ENCODE results near the gene TVP23A. TPM values are rescaled to one million over a fixed set of nuclear protein-coding genes. Genes with fewer than 3 reads are reported as not detected.

TVP23A gene
- total and polyA plus RNA-seq, 2 donors (not counting 1 experiment from before 2014, with no cell fraction given) = 0.37 to 3.2 TPM

DNA sequence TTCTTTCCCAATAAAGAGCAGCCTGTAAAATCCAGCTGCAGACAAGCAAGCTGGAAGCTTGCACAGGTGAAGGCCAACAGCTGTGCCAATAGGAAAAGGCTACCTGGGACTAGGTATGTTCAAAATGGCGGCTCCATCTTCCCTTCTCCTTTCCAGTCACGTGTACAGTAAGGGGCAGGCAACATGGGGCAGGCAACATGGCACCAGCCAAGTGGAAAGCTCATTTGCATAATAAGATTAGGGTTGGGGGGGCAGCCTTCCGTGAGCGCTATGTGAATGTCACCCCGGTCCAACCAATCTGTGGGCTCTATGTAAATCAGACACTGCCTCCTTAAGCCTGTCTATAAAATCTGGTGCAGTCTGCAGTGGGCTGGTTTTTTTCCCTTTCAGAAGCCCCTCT lies 31.3 kb downstream of the TVP23A start:
- Mint-ChIP-seq H3K4me3 (no peak overlapping the region), H3K4me1 (peaks cover 49% of the 10 kb centered on the region), H3K27ac (peak overlapping the region; percentile 43), H3K27me3 (no peaks in the 10 kb centered on the region), H3K9me3 (ENCODE audit: insufficient read depth) (no peaks in the 10 kb centered on the region)
- peaks cover 1 to 14% (median 3%) of the 10 kb centered on the region in 3 donors for H3K9me3 ChIP-seq (ENCODE audit: control extremely low read depth in 1 of 3, control insufficient read depth in 2 of 3, insufficient read depth in 1 of 3, low read length in 2 of 3)
- no peak overlapping the region for H3K9ac ChIP-seq (ENCODE audit: low read length)
- no peak overlapping the region for H3K27ac ChIP-seq (ENCODE audit: low read length in 2 of 2)
- ChIA-PET CTCF (interaction anchor here (1.2 to 1.3 kb wide), 2 partner anchors 20 to 89 kb away, joined by 3 read pairs; no protein-coding TSS in a partner anchor), POLR2A (interaction anchor here (0.8 kb wide), 1 partner anchor 105 kb away, joined by 3 read pairs; no protein-coding TSS in a partner anchor)
- intact Hi-C loops (cut with micrococcal nuclease) = no loop called here
- H3K27me3 ChIP-seq (replicated peaks in 1 of 4; ENCODE audit: control extremely low read depth in 1 of 4, control insufficient read depth in 3 of 4, insufficient read depth in 4 of 4, low read length in 3 of 4) = no peaks in the 10 kb centered on the region
- no peak overlapping the region for H3K4me3 ChIP-seq (ENCODE audit: control extremely low read depth in 1 of 5, extremely low read depth in 1 of 5, insufficient read depth in 1 of 5, low read depth in 2 of 5, low read length in 4 of 5)
- no peaks in the 10 kb centered on the region for H3K36me3 ChIP-seq (replicated peaks in 1 of 2; ENCODE audit: control extremely low read depth in 1 of 2, control insufficient read depth in 1 of 2, extremely low read depth in 1 of 2, insufficient read depth in 2 of 2, low read length in 1 of 2)
- peaks cover 29 to 30% of the 10 kb centered on the region in 2 donors for H3K4me1 ChIP-seq (ENCODE audit: control insufficient read depth in 2 of 2, insufficient read depth in 2 of 2, low read length in 2 of 2)
- ATAC-seq (ENCODE audit: low read depth) = peak; percentile 92
- no peaks in the 10 kb centered on the region for H4K20me1 ChIP-seq (ENCODE audit: control insufficient read depth, insufficient read depth, low read length, poor library complexity, severe bottlenecking)
- H3K79me2 ChIP-seq (ENCODE audit: control insufficient read depth, insufficient read depth, low read length) = no peaks in the 10 kb centered on the region
- no peak for TF ChIP-seq EZH2 (IDR thresholded peaks at IDR 0.05; ENCODE audit: borderline replicate concordance, insufficient read depth, low read depth, low read length, poor library complexity, severe bottlenecking)
- no peak for TF ChIP-seq CTCF (IDR thresholded peaks at IDR 0.05)
- DNase-seq = peak; percentile 75
- 60% methylated on average over 1 of the region's 5 CpGs for WGBS (ENCODE audit: insufficient coverage)
- peak overlapping the region; percentile 35 for H3K4me2 ChIP-seq (replicated peaks; ENCODE audit: low read depth, low read length, poor library complexity, severe bottlenecking)
- no peak overlapping the region for H2AFZ ChIP-seq (ENCODE audit: insufficient read depth, low read depth, low read length, poor library complexity, severe bottlenecking)

- intact Hi-C loops (cut with micrococcal nuclease) = no loop called here
- no peak overlapping the region for H3K27ac ChIP-seq (ENCODE audit: low read length in 2 of 2)
- H3K36me3 ChIP-seq (replicated peaks in 1 of 2; ENCODE audit: control extremely low read depth in 1 of 2, control insufficient read depth in 1 of 2, extremely low read depth in 1 of 2, insufficient read depth in 2 of 2, low read length in 1 of 2) = no peaks in the 10 kb centered on the region
- no peaks in the 10 kb centered on the region for H4K20me1 ChIP-seq (ENCODE audit: control insufficient read depth, insufficient read depth, low read length, poor library complexity, severe bottlenecking)
- ChIA-PET POLR2A (no interaction called here), CTCF (no interaction called here)
- no peak overlapping the region for H3K9ac ChIP-seq (ENCODE audit: low read length)
- Mint-ChIP-seq H3K27me3 (no peaks in the 10 kb centered on the region), H3K9me3 (ENCODE audit: insufficient read depth) (no peaks in the 10 kb centered on the region), H3K4me1 (peaks cover 28% of the 10 kb centered on the region), H3K27ac (no peak overlapping the region), H3K4me3 (no peak overlapping the region)
- 100% methylated on average over 2 of the region's 2 CpGs for WGBS (ENCODE audit: insufficient coverage)
- H3K79me2 ChIP-seq (ENCODE audit: control insufficient read depth, insufficient read depth, low read length) = no peaks in the 10 kb centered on the region
- peaks cover 8 to 12% of the 10 kb centered on the region in 2 donors for H3K4me1 ChIP-seq (ENCODE audit: control insufficient read depth in 2 of 2, insufficient read depth in 2 of 2, low read length in 2 of 2)
- H3K27me3 ChIP-seq (replicated peaks in 1 of 4; ENCODE audit: control extremely low read depth in 1 of 4, control insufficient read depth in 3 of 4, insufficient read depth in 4 of 4, low read length in 3 of 4) = no peaks in the 10 kb centered on the region
- peaks cover 1 to 7% (median 3%) of the 10 kb centered on the region in 3 donors for H3K9me3 ChIP-seq (ENCODE audit: control extremely low read depth in 1 of 3, control insufficient read depth in 2 of 3, insufficient read depth in 1 of 3, low read length in 2 of 3)
- ATAC-seq (ENCODE audit: low read depth) (no peak), DNase-seq (no peak)
- TF ChIP-seq CTCF (IDR thresholded peaks at IDR 0.05) (no peak), EZH2 (IDR thresholded peaks at IDR 0.05; ENCODE audit: borderline replicate concordance, insufficient read depth, low read depth, low read length, poor library complexity, severe bottlenecking) (no peak)
- H3K4me2 ChIP-seq (replicated peaks; ENCODE audit: low read depth, low read length, poor library complexity, severe bottlenecking) = no peak overlapping the region
- H2AFZ ChIP-seq (ENCODE audit: insufficient read depth, low read depth, low read length, poor library complexity, severe bottlenecking) = no peak overlapping the region
- no peak overlapping the region for H3K4me3 ChIP-seq (ENCODE audit: control extremely low read depth in 1 of 5, extremely low read depth in 1 of 5, insufficient read depth in 1 of 5, low read depth in 2 of 5, low read length in 4 of 5)
Observed at GRCh38 chr16:10782628-10783027, 36.0 kb downstream of the TVP23A start.
